ENCODE data around the gene SENP6.
A peak's percentile ranks its signal among the peaks of the same experiment; 100 is the strongest.

Gene SENP6

GRCh38 chr6:75746221-75746620 lies 144.5 kb downstream of the SENP6 start:
- TF ChIP-seq TAF1 (IDR thresholded peaks at IDR 0.05; ENCODE audit: borderline replicate concordance, insufficient read depth, low read length): no peak
- TF ChIP-seq REST (IDR thresholded peaks at IDR 0.05; ENCODE audit: insufficient read depth in 1 of 2, low read depth in 2 of 2, low read length in 2 of 2): no peak
- TF ChIP-seq SIN3A (IDR thresholded peaks at IDR 0.05; ENCODE audit: borderline replicate concordance, insufficient read depth, low read length): no peak
- TF ChIP-seq POLR2AphosphoS5 (IDR thresholded peaks at IDR 0.05; ENCODE audit: low read depth, low read length): no peak
- TF ChIP-seq FOXP2 (optimal IDR thresholded peaks at IDR 0.05; ENCODE audit: borderline replicate concordance, extremely low read depth, extremely low read length, insufficient read depth): no peak

- TF ChIP-seq REST (IDR thresholded peaks at IDR 0.05; ENCODE audit: insufficient read depth in 1 of 2, low read depth in 2 of 2, low read length in 2 of 2): no peak
- TF ChIP-seq SIN3A (IDR thresholded peaks at IDR 0.05; ENCODE audit: borderline replicate concordance, insufficient read depth, low read length): no peak
- TF ChIP-seq FOXP2 (optimal IDR thresholded peaks at IDR 0.05; ENCODE audit: borderline replicate concordance, extremely low read depth, extremely low read length, insufficient read depth): no peak
- no peak for TF ChIP-seq POLR2AphosphoS5 (IDR thresholded peaks at IDR 0.05; ENCODE audit: low read depth, low read length)
- TF ChIP-seq TAF1 (IDR thresholded peaks at IDR 0.05; ENCODE audit: borderline replicate concordance, insufficient read depth, low read length): no peak
Measured at GRCh38 chr6:75747152-75747992, 145.7 kb downstream of the SENP6 start.

- TF ChIP-seq SIN3A (IDR thresholded peaks at IDR 0.05; ENCODE audit: borderline replicate concordance, insufficient read depth, low read length) (no peak), POLR2AphosphoS5 (IDR thresholded peaks at IDR 0.05; ENCODE audit: low read depth, low read length) (no peak), TAF1 (IDR thresholded peaks at IDR 0.05; ENCODE audit: borderline replicate concordance, insufficient read depth, low read length) (no peak), REST (IDR thresholded peaks at IDR 0.05; ENCODE audit: insufficient read depth in 1 of 2, low read depth in 2 of 2, low read length in 2 of 2) (no peak), FOXP2 (optimal IDR thresholded peaks at IDR 0.05; ENCODE audit: borderline replicate concordance, extremely low read depth, extremely low read length, insufficient read depth) (no peak)
Measured at GRCh38 chr6:75748003-75748742, 146.5 kb downstream of the SENP6 start.

- peak; percentile 65 for TF ChIP-seq FOXP2 (optimal IDR thresholded peaks at IDR 0.05; ENCODE audit: borderline replicate concordance, extremely low read depth, extremely low read length, insufficient read depth)
- TF ChIP-seq SIN3A (IDR thresholded peaks at IDR 0.05; ENCODE audit: borderline replicate concordance, insufficient read depth, low read length): no peak
Measured at GRCh38 chr6:75748743-75749538, 147.3 kb downstream of the SENP6 start, which contains the start of gene MYO6. Gene MYO6 (plus strand): TSS chr6:75749239. CDS start chr6:75817548, 68,309 bp downstream.

- TF ChIP-seq REST (IDR thresholded peaks at IDR 0.05; ENCODE audit: insufficient read depth in 1 of 2, low read depth in 2 of 2, low read length in 2 of 2) (no peak), TAF1 (IDR thresholded peaks at IDR 0.05; ENCODE audit: borderline replicate concordance, insufficient read depth, low read length) (no peak), FOXP2 (optimal IDR thresholded peaks at IDR 0.05; ENCODE audit: borderline replicate concordance, extremely low read depth, extremely low read length, insufficient read depth) (no peak), POLR2AphosphoS5 (IDR thresholded peaks at IDR 0.05; ENCODE audit: low read depth, low read length) (no peak), SIN3A (IDR thresholded peaks at IDR 0.05; ENCODE audit: borderline replicate concordance, insufficient read depth, low read length) (no peak)
Measured at GRCh38 chr6:75751443-75751842, 149.8 kb downstream of the SENP6 start.

All from PFSK-1 (cell line).